ENCODE results near the gene WNK2.
A peak's percentile ranks its signal among the peaks of the same experiment; 100 is the strongest.
"Not testable (repeated sequence)": the region's sequence is repeated elsewhere in the genome, so short reads cannot be mapped to it uniquely, and the experiment has no call there.

The WNK2 gene

DNA sequence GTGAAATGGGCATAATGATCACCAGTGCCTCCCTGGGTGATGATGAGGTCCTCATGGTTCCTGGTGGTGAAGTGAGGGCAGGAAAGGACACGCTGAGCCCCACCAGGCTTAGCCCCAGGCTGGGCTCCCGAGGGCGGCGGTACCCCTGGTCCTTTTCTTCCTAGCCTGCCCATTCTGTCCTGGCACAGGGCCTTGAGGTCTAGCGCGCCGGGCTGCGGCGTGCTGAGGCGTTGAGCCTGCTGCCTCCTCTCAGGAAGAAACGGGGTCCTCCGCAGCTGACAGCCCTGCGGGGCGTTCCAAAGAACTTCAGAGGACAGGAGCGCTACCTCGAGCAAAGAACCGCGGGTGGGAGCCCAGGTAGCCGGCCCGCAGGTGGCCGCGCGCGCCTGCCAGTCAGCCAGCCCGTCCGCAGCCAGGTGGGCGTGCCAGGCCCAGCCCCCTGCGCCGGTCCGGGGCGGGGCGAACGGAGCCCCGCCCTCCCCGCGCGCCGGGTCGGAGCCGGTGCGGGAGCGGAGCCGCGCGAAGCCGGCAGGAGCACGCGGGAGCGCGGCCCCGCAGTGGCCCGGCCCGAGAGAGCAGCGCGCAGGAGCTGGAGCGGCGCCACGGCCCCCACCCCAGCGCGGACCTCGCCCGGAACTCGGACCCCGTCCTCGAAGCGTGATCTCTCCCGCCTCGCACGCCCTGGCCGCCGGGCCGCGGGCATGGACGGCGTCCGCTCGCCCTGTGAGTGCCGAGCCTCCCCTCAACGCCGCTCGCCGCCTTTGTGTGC, at the start of gene WNK2:
Gene WNK2 (plus strand): TSS at position 477 of the 769 bp plus-strand sequence. CDS start 791 bp downstream, outside the sequence.
- no peak for DNase-seq

DNA sequence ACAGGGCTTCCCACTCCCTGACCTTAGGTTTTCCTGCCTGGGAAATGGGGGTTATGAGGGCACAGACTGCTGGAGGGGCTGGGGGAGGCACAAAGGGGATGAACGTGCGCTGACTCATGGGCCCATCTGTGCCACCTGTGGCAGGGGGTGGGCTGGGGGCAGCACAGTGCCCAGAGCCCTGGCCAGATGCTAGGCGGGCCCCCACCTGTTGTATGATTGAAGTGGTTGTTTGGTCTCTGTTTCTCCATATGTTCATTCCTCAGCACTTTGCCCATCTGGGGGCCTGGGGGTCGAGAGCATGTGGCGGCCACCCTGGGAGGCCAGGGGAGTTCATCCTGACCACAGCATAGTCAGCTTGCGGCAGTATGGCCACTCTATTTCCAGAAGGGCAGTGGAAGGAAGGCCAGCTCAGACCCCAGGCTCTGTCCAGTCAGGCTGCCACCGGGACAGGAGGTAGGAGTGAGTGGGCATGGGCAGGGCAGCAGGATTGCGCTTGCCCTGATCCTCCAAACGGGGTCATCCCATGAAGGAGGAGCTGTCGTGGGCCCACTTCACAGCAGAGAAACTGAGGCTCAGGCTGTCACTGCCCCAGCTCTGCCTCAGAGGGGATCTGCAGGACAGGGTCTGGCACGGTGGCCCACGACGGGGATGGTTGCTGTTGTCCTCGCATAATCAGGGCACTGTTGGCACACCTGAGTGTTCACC, 49.0 kb upstream of the WNK2 start:
- DNase-seq: no peak

DNA sequence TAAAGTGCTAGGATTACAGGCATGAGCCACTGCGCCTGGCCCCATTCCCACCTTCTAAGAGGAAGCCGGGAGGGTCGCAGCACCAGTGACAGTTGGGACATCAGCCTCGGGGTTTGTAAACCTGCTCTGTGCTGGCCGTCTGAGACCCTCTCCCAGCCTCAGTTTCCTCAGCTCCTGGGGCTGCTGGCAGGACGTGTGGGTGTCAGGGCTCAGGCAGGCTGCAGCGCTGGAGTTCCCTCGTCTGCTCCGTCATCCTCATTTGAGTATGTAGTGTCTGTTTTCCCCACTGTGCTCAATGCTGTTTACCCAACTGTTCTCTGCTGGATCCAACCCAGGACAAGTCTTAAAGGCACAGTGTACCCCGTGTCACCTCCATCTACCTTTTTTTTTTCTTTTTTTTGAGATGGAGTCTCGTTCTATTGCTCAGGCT, 47.9 kb upstream of the WNK2 start:
- no peak for DNase-seq

GRCh38 chr9:93137362-93137761, 46.6 kb upstream of the WNK2 start:
- no peak for DNase-seq

DNA sequence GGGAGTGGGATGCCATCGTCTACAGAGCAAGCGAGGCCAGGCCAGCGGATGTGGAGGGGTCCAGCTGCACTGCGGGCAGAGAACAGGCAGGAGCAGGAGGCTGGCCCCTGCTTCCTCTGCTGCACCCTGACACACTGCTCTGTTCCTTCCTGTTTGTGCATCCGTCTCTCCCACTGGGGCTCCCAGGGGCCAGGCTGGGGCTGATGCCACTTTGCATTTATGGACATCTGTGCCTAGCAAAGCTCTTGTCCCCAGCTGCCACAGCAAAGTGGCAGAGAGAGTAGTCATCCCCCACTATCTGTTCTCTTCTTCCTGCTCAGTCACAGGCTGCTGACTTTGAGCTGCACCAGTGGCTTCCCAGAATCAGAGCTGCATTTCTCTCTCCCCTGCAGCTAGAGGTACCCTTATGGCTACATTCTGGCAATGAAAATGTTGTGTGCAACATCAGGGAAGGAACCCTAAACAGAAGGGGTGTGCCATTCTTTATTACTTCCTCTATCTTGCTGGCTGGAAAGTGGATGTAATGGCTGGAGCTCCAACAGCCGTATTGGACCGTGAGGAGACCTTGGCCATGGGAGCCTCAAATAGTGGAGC, 45.7 kb upstream of the WNK2 start:
- no peak for DNase-seq

DNA sequence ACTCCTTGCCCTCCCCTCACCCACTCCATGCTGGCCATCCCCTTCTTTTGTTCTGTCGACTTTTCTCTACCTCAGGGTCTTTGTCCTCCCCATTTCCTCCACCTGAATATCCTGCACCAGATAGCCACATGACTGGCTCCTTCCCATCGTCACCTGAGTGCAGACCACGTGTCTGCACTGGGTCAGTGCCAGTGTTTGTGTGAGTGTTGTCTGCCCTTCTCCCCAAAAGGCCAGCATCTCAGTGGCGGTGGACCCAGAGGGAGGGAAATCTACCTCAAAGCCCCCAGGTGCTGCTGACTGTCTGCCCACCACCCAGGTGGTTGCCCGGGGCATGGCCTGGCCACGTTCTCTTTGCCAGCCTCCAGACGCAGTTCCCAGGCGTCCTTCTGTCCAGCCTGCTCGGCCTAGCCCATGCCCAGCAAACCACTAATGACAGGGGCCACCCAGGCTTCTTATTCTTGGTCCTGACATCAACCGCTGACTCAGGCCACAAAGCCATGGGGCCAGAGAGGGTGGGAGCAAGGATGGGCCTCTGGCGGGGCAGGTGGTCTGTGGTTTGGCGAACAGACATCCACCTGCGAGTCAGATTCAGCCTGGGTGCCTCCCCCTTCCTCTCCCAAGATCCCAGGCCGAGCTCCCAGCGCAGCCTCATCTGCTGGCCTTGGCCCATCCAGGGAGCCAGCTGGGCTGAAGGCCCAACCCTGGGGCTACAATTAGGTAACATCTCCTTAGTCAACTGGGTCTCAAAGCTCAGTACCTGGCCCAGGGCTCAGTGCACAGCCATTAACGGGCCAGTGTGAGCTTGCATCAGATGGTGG, 44.4 kb upstream of the WNK2 start:
- DNase-seq: no peak

GRCh38 chr9:93141771-93142483, 42.0 kb upstream of the WNK2 start:
- no peak for DNase-seq

DNA sequence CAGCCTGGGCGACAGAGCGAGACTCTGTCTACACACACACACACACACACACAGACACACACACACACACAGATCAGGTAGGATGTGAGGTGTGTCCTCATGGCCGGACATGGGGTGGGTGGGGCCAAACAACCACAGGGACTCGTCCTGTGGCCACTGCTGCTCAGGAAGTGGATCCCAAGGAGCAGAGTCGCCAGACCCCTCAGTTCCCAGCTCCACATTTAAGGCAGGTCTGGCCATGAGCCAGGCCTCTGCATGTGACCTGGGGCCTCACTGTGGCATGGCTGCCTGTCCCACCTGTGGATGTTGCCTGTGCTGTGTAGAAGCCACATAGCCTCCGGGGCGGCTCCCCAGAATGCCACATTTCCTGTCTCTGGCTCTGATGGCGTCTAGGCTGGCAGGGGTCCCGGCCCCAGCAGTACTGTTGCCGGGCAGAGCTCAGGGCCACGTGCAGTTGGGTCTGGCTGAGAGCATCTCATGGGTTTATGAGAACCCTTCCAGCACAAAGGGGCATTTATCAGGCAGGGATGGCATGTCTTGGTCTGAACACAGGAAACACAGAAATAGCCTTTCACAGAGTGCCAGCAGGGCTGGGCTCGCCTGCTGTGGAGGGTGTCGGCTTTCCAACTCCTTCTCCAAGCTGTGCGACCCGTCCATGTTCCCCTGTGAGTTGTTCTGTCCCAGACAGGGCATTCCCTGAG, 40.0 kb upstream of the WNK2 start:
- DNase-seq: no peak

- not testable (repeated sequence) for DNase-seq
Observed at GRCh38 chr9:93146696-93147095, 37.2 kb upstream of the WNK2 start.

GRCh38 chr9:93147632-93148031, 36.3 kb upstream of the WNK2 start:
- no peak for DNase-seq

- DNase-seq: no peak
Observed at GRCh38 chr9:93148721-93149120, 35.2 kb upstream of the WNK2 start.

- DNase-seq: no peak
Observed at GRCh38 chr9:93149361-93149760, 34.6 kb upstream of the WNK2 start.

DNA sequence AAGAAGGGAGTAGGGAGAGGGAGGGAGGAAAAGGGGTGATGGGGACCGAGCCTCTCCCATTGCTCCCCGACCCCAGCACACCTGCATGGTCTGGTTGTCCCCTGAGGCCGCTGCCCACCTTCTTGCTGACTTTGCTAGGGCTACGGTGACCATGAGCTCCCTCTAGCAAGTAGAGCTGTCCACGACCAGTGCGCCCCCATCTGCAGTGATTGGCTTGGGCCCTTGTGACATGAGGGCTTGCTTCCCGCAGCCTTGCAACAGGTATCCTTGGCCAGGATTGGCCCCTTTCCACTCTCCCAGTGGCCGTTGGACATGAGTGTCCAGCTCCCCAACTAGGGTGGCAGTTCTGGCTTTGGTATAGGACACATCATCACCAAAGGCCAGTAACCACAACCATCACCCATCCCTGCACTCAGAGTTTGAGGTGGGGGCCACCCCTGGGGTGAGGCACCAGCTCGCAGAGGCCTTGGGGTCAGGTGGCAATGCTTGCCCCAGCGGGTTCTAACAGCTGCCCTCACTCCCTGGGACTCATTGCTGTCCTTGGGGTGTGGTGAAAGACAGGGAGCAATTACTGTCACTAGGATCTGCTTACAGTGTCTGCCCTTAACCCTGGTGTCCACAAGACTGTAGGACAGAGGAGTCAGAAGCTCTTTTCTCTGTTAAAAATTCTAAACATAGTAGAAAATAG, 32.7 kb upstream of the WNK2 start:
- no peak for DNase-seq

DNA sequence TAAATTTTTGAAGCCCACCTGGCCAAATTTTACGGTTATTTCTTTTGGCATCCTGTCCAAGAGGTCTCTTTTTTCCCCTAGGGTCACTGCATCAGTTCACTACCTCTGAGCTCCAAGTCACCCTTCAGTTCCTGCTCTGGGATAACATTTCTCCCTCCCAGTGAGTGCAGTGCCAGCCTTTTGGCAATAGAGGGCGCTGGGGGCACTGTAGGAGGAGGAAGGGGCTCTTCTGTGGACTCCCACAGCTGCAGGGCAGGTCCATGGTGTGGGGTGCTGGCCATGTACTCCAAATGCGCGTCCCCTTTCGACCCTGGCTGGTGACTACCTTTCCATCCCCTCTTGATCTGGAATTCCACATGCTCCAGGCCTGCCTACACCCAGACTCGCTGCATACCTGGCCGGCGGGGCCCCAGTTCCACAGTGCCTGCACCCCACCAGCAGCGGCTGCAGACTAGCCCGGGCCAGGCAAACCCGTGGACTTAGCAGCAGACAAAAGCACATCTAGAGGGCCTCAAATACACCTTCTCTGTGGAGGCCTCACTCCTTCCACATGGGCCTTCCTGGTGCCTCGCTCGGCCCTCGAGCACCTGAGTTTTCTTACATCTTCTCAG, 29.5 kb upstream of the WNK2 start:
- DNase-seq: no peak

GRCh38 chr9:93155716-93156474, 28.0 kb upstream of the WNK2 start:
- no peak for DNase-seq

DNA sequence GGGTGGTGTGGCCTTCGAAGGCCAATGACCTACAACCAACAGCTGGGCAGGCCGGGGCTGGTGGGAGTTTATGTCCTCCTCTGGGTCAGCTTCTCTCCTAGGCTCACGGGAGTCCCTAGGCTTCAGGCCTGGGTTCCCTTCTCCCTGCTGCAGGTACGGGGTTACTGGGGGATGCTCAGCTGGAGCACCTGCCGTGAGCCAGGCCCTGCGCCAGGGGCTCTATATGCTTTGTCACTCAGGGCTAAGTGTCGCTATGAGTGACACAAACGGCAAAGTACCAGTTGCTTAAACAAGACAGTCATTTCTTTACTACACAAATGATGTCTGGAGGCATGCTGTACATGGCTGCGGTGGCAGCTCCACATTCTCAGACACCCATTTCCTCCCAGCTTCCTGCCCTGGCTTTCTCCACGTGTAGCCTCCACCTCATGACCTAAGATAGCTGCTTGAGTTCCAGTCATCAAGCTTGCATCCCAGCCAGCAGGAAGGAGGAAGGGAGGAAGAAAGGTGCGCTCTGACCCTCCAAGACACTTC, 27.4 kb upstream of the WNK2 start:
- DNase-seq: no peak

DNA sequence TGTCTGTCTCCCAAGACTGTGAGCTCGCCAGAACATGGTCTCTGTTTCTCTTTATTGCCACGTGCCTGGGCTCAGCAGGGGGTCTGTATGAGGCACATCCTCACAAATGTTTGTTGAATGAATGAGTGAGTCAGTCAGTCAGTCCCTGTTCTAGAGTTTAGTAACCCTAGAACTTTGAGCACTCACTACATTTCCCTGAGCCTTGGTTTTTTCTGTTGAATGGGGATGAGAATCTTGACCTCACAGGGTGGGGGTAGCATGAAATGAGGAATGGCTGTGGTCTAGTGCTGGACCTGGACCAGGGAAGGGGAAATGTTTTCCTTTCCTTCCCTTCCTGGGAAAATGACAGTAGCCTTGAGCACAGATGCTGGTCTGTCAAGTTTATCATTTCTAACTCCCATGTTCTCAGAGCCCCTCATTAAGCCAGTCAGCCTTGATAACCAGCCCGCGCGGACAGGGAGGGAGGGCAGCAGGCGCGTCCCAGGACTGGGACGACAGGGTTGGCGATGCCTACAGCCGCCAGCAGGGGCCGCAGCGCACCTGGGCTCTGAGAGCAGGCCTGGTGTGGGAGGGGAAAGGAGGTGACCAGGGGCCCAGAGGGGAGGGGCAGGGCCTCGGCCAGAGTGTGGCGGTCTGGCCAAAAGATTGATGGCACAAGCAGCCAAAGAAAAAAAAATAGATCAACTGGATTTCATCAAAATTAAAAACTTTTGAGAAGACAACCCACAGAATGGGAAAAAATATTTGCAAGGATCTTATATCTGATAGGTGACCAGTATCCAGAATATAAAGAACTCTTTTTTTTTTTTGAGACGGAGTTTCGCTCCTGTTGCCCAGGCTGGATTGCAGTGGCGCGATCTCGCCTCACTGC, 24.1 kb upstream of the WNK2 start:
- DNase-seq: peak; percentile 56

DNA sequence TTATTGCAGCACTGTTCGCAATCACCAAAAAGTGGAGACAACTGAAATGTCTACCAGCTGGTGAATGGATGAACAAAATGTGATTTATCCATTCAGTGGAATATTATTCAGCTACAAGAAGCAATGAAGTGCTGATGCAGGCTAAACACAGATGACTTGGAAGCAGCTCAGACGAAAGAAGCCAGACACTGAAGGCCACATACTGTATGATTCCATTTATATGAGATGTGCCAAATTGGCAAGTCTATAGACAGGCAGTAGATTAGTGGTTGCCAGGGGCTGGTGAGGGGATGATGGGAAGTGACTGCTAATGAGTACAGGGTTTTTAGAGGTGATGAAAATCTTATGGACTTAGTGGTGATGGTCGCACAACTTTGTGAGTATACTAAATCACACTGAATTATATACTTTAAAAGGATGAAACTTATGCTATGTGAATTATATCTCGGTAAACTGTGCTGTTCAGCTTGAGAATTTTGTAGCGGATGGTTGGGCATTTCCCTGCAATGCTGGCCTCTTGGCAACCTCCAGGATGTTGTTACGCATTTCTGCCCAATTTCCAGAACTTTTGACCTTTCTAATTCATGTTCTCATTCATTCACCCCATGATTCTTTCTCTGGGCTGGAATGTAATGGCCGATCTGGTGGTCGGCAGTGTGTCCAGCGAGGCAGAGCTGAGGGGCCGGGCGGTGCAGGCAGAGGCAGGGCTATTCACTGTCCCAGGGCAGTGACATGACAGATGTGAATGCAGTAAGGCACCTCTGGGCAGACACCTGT, 22.0 kb upstream of the WNK2 start:
- DNase-seq: no peak

Measured in NCI-H1417 treated with DMSO at 0.1 percent for 48 hours (cell line).